GM19372 (cell line): Measurements from ENCODE around the gene SRD5A1.

Experiments
- ATAC-seq: cut with Tn5 transposase; IDR thresholded peaks from one replicate; pipeline ENCODE4 v1.9.1; 2021; ENCODE audit warnings: mild to moderate bottlenecking, low read depth, moderate library complexity; ENCODE audit not compliant: unreplicated experiment

The SRD5A1 gene, protein sequence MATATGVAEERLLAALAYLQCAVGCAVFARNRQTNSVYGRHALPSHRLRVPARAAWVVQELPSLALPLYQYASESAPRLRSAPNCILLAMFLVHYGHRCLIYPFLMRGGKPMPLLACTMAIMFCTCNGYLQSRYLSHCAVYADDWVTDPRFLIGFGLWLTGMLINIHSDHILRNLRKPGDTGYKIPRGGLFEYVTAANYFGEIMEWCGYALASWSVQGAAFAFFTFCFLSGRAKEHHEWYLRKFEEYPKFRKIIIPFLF

DNA sequence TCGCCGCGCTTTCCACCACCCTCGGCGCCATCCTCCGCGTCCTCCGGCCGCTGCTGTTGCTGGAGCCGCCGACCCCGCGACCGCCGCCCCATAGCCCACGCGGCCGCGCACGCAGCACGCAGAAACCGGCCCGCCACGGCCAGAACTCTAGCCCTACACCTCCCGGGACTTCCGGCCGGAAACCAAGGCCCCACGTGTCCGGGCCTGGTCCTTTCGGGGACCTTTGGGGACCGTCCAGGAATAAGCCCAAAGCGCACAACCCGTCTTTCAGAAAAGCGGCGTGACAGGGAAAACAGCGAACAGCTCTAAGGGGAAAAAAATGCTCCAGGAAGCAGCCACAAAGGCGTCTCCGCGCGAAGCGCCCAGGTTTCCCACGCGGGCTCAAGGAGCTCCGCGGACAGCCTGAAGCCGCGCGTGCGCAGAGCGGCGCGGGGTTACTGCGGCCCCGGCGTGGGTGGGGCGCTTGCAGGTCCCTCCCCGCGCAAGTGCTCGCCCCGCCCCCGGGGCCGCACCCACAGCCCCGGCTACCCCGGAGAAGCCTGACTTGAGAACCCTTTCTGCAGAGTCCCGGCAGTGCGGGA lies at the start of gene SRD5A1, which contains the start of gene NSUN2:
SRD5A1 (plus strand) TSS at position 553 of the 581 bp plus-strand sequence. CDS start 137 bp downstream, outside the sequence.
NSUN2 (minus strand) TSS at position 157 of the 581 bp plus-strand sequence; CDS start at position 92, 65 bp downstream.
- ATAC-seq: peak; percentile 85

DNA sequence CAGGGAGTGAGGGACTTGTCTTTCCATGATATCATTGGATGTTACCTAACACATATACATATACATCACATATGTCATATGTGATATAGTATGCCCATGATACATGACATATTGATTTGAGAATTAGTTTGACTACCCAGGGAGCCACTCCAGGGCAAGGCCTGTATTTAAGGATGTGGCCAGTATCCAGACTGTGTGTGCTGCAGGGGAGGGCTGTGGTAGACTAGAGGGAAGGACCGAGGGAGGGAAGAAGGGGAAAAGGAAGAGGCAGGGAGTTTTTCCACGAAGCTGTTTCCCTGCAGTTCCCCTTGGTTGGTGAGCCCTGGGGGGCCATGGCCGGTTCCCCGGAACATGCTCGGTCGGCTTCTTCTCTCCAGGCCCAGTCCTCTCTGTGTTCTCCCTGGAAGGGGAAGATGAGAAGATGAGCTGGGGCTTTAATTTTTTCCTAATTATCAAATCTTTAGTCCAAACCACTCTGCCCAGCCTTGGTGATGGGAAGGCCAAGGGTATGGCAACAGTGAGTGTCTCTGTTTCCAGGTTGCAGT lies 49.1 kb upstream of the SRD5A1 start:
- no peak for ATAC-seq

DNA sequence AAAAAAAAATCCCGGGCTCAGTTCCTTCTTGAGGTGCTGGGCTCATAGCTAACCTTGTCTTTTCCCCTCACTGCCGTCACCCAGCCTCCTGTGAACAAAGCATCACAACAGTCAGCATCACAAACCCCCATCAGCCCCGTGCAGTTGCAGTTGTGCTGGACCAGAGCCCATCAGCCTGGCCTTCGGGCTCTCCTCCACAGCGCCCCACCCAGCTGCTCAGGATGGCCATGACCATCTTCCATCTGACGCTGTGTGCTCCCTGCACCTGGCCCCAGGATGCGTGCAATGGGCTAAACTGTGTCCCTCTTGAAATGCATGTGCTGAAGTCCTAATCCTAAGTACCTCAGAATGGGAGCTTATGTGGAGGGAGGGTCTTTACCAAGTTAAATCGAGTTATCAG lies 48.5 kb upstream of the SRD5A1 start:
- ATAC-seq: no peak

DNA sequence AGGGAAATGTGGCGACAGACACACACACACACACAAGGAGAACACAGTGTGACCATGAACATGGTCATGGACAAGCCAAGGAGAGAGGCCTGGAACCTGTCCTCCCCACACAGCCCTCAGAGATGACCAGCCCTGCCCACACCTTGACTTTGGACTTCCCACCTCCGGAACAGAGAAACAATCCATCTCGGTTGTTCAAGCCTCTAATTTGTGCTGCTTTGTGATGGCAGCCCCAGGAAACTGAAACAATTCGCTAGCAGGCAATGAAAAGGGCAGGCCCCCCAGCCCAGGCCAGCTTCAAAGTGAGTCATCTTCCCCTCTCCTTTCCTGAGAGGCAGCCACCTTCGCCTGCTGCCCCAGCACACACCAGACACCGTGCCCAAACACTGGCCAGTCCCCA lies 48.1 kb upstream of the SRD5A1 start:
- ATAC-seq: no peak

DNA sequence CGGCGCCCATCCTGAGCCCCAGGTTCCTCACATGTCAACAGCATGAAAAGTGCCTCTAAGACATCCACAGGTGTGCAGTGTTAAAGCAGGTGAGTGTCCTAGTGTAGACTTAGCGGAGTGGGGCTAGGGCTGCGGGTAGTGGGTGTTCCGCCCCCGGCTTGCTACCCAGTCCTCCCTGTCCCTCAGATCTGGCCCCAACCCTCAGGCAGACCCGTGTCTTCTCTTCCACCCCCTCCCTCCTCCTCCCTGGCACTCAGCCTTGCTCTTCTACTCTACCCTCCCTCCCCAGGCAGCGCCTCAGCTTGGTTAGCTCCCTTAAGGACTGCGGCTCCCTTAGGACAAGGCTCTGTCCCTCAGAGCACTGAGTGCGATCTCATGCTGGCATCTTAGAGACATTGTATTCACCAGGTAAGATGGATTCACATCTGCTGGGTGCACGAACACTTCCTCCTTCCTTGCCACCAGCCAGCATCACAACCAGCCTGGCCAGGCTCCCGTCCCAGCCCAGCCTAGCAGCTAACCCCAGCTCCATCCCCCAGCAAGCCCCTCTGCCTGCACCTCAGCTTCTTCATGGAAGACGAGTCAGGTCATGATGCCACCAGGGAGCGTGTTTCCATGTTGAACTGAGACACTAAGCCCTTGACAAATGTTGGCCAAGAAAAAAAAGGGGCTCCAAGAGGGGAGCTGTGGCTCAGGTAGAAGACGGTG lies 47.1 kb upstream of the SRD5A1 start:
- ATAC-seq: no peak

DNA sequence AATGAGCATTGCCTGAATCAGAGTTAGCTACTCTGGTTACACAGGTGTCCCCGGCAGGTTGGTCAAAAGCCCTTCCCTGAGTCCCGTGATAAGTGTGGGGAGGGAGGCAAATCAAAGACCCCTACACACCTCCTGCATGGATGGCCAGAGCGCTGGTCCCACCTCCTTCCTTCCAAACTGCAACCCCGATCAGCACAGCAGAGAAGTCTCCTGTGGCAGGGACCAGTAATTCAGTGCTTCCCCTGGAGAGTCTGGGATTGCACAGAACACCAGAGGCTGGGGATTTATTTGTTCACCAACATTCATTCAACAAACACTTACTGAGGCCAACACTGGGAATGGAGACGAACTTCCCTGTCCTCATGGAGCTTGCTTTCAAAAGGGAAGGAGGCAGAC lies 46.6 kb upstream of the SRD5A1 start:
- no peak for ATAC-seq

DNA sequence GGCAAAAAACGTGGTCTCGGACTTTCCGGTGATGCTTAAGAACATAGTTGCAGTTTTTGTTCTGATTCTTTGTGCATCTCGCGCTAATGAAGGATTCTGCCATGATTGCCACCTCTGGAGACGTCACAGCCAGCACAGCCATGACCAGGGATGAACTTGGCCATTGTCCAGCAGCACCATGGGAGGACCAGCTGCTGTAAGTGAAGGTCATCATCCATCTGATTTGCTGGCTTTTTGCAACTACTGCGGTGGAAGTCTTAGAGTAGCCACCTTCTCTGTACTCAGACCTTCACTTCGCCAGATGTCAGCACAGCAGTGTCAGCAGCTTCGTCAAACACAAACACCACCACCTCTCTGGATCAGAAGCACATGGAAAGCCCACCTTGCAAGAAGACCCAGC lies 46.1 kb upstream of the SRD5A1 start:
- ATAC-seq: no peak

DNA sequence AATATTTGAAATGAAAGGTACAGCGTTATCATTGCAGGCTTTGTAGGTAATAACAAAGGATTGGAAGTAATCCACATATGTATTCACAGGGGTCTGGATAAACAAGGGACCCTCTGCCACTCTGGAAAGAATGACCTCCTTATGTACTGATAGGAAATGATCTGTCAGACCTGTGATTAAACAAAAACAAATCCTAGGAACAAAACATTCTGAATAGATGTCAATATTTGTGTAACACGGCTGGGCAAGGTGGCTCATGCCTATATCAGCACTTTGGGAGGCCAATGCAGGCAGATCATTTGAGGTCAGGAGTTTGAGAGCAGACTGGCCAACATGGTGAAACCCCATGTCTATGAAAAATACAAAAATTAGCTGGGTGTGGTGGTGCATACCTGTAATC lies 42.7 kb upstream of the SRD5A1 start:
- no peak for ATAC-seq

DNA sequence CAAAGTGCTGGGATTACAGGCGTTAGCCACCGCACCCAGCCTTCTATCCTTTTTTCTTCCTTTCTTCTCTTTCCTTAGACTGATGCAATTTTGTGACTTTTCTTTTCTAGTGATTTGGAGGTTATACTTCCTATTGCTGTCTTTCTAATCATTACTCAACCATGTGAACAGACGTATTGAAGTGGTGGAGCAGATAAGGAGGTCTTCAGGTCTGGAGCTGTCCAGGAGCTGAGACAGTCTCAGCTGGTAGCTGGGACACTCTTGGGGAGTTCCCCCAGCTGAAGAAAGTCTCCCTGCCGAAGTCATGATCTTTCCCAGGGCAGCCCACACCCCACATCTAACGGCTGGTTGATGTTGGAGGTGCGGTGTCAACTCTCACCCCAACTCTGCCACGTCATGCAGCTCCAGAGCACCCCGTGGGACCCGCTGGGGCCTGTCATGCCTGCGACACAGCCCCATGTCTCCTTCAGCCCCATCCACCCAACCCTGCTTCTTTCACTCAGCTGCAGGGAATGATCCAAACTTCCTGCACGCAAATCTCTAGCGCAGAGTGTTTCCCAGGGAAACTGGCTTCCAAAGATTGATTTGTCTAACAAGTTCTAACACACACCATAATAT lies 41.5 kb upstream of the SRD5A1 start:
- no peak for ATAC-seq

DNA sequence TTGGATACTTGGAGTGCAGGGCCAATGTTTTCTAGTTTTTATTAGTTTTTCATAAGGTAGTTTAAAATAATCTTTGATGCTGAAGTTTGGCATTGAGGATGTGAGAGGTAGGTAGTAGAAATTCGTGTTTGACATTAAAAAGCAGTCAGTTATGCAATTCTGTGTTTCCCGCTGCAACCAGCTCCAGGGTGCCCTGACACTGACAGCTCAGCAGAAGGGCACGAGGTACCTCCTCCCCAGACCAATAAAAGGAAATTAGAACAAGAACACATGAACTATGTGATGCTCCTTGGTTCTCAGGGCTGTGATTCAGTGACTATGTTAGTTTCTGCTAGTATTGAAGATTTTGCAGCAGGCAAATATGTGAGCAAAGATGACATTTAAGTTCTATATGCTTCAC lies 40.6 kb upstream of the SRD5A1 start:
- ATAC-seq: no peak

DNA sequence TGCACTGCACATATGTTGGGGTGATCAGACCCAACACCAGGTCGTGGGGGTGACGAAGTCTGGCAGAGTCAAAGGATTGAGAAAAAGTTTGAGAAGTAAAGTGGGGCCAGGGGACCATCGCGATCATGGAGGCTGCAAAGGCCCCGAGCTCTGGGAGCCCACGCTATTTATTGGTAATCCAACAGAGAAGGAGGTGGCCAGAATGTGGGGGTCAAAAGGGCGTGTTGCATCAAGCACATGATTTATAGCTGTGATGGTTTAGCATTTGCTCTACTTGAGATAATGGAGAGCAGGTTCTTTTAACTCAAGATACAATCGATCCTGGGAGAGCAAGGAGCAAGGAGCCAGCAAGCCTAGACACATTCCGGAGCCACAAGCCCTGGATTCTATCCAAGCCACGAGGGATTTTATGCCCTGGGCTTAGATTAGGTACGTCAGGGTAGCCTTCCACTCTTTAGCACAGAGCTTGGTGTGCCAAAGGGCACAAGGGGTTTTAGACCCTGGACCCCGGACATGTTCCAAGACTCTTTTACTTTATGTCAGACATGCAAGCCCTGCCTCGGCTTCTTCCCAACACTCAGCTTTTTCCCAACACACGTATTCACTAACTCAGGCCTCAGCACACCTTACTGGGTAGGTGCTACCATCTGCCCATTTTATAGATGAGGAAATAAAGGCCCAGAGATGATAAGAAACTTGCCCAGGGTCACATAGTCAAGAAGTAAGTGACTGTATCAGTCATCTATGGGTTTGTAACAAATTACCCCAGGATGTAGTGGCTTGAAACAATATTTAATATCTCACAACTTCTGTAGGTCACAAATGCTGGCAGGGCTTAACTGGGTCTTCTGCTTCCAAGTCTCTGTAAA lies 39.9 kb upstream of the SRD5A1 start:
- ATAC-seq: no peak

DNA sequence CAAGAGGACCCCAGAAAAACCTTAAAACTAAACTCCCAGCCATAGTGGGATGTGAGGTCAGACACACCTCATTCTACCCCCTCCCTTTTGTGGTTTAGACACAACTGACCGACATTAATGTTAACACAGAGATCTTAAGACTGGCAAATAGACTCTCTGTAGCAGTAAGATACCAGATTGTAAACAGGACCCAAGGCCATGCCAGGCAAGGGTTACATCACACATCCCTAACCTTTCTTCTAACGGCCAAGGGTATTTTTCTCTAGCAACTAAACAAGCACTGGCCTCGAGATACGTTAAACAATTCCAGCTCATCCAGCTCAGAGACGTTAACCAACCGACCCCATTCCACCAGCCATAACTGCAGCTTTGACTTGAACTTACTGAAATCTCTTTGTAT lies 39.2 kb upstream of the SRD5A1 start:
- no peak for ATAC-seq

DNA sequence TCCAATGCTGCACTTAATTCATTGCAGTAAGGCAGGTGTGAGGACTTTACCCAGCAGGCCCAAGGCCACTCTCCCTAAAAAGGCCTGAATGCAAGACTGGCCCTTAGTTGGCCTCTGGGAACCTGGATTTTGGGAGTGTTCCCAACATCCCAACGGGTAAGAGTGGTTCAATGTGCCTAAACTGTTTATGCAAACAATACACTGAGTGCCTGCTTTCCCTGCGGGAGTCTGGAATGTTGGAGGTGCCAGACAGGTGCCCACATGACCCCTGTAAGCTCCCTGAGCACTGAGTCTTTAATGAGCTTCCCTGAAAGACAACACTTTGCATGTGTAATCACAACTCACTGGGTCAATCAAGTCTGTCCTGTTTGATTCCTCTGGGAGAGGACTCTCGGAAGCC lies 37.8 kb upstream of the SRD5A1 start:
- ATAC-seq: no peak

DNA sequence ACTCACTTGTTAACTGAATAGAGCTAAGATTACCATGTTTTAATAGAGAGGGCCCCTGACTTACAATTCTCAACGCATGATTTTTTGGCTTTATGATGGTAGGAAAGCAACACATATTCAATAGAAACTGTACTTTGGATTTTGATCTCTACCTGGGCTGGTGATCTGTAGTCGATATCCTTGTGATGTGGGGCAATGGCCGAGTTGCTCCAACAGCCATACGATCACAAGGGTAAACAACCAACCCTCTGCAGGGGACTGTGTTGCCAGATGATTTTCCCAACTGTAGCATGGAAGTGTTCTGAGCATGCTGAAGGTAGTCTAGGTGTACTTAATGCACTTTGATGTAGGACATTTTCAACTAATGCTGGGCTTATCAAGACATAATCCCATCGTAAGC lies 36.9 kb upstream of the SRD5A1 start:
- no peak for ATAC-seq

DNA sequence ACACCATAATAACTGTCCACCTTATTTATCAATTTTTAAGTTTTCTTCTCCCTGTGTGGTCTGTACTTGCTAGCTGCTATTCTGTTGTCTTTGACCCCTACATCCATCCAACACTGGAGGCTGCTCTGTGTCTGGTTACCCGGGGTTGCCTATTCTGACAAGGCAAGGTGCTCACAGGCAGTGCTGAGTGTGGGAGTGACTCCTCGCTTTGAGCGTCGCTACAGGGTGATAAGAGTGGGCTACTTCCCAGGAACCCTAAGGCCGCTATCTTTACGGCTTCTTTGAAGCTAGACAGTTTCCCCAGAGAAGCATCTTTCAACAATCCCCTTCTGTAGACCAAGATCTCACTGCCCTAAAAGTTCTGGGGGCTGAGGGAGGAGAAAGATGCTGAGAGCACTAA lies 35.7 kb upstream of the SRD5A1 start:
- no peak for ATAC-seq

DNA sequence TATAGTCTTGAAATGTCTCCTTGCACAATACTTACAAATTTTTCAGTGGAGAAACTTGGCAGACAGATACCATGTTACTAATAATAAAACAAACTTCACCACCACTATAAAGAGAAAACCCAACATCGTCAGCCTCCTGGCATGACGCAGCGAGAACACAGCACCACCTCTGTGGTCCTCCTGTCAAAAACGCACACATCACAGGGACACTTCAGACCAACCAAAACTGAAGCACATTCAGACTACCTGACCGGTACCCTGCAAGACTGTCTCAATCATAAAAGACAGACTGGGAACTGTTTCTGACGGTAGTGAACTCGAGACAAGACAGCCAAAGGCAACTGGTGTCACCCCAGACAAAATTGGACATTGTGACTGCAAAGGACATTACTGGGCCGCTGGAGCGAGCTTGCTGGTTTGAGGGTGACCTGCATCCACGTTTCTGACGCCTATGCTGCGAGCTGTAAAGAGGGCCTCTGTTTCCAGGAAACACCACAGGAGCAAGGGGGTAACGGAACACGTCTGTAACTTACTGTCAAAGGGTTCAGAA lies 34.8 kb upstream of the SRD5A1 start:
- no peak for ATAC-seq

DNA sequence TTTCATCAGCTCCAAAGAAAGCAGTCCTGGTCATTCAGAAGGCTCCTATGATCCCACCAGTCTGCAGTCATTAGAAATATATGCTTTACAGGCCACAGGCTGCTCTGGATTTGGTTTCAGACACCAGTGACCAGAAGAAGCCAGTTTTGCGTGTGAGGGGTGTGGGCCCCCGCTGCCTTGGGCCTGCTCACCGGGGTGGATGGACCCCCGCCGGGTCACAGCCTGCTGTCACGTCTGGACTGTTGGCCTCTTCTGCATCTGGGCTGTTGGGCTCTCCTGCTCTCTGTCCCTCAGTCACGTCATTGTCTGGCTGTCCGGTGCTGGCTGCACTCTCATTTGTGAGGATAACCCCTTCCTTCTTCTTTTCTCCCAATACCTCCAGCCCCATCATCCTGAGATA lies 33.5 kb upstream of the SRD5A1 start:
- no peak for ATAC-seq

DNA sequence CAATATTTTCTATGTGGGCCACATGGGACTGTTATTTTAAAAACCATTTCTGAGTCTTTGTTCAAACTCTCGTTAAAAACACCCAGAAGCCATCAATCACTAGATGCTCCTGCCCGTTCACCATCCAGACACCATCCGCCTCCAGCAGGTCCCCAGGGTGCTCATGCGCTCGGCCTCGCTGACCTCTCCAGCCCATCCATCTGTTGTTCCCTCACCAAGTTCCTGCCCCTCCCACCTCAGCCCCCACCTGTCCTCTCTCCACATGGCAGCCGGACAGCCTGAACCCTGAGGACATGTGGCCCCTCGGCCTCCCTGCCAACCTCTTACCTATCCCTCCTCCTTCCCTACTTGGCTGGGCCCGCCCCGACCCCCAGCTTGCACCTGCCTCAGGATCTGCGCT lies 32.0 kb upstream of the SRD5A1 start:
- no peak for ATAC-seq

DNA sequence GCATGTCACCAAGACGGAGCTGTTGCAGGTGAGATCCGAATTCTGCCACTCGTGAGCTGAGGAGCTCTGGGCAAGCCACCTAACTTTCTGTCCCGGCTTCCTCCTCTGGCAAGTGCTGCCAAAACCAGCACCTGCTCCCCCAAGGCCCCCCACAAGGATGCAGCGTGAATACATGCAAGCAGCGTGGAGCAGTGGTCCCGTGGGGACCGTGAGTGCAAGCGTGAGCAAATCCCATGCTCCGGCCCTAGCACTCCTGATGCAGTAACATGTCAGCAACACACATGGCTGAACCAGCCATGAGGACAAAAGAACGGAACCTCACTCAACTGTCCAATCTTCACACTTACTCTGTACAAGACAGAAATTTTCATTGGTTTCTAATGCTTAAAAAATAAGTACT lies 31.4 kb upstream of the SRD5A1 start:
- ATAC-seq: no peak

DNA sequence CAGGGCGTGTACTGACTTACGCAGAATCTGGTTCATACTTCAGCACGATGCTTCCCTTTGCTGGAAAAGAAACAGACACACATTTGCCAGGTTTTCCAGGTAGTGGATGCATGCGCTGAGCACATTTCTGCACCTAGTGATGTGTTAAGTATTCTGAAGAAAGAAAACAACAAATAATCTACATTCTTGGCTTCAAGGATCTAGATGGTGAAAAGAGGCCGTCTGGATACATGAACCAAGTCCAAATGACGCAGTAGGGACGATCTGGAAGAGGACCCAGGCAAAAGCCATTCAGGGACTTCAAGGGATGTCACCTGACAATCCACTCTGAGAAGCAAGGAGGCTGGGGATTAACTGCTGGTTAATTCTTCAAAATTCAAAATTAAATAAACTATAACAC lies 30.8 kb upstream of the SRD5A1 start:
- ATAC-seq: no peak
